ENCODE data around the gene MAGEB10. TPM values are rescaled to one million over a fixed set of nuclear protein-coding genes. Genes with fewer than 3 reads are reported as not detected.

MAGEB10 gene
- polyA plus RNA-seq, 3 donors, result not detected

DNA sequence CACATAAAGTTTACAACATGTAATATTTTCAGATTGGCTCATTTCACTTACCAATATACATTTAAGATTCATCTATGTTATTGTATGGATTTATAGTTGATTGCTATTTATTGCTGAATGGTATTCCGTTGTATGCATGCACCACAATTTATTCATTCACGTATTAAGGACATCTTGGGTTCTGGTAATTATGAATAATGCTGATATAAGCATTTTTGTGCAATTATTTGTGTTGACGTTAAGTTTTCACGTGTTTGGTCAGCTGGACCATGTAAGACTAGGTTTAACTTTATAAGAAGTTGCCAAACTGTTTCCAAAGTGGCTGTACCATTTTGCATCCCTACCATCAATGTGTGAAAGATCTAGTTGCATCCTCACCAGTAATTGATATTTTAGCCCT, 35.1 kb downstream of the MAGEB10 start:
- Histone ChIP-seq H3K4me1 (ENCODE audit: control insufficient read depth in 1 of 2, insufficient read depth in 2 of 2, low read length in 2 of 2) (no peaks in the 10 kb centered on the region), H3K9ac (ENCODE audit: insufficient read depth, low read length, poor library complexity, severe bottlenecking) (no peak overlapping the region), H3K36me3 (replicated peaks in 1 of 2; ENCODE audit: control insufficient read depth in 1 of 2, insufficient read depth in 2 of 2, low read length in 2 of 2) (no peaks in the 10 kb centered on the region), H3K27me3 (ENCODE audit: control insufficient read depth in 2 of 2, insufficient read depth in 2 of 2, low read length in 2 of 2) (no peaks in the 10 kb centered on the region), H2AFZ (ENCODE audit: insufficient read depth, low read depth, low read length, poor library complexity, severe bottlenecking) (no peak overlapping the region), H3K4me3 (replicated peaks in 1 of 3; ENCODE audit: low read depth in 2 of 3, low read length in 3 of 3) (no peak overlapping the region), H4K20me1 (ENCODE audit: insufficient read depth, low read length) (no peaks in the 10 kb centered on the region), H3K27ac (ENCODE audit: low read depth in 1 of 2, low read length in 2 of 2) (no peak overlapping the region), H3K4me2 (replicated peaks; ENCODE audit: extremely low read depth, low read length, poor library complexity, severe bottlenecking) (no peak overlapping the region), H3K9me3 (replicated peaks in 1 of 2; ENCODE audit: control insufficient read depth in 1 of 2, insufficient read depth in 1 of 2, low read length in 2 of 2) (no peaks in the 10 kb centered on the region), H3K79me2 (ENCODE audit: insufficient read depth, low read length) (no peaks in the 10 kb centered on the region)
- Mint-ChIP-seq H3K4me3 (no peak overlapping the region), H3K4me1 (no peaks in the 10 kb centered on the region), H3K36me3 (no peaks in the 10 kb centered on the region), H3K27me3 (ENCODE audit: low read depth in 3 of 3) (peaks cover 0 to 4% (median 1%) of the 10 kb centered on the region in 3 donors), H3K27ac (no peak overlapping the region), H3K9me3 (peaks cover 0 to 1% (median 0%) of the 10 kb centered on the region in 7 donors)
- TF ChIP-seq, protein P1, sequence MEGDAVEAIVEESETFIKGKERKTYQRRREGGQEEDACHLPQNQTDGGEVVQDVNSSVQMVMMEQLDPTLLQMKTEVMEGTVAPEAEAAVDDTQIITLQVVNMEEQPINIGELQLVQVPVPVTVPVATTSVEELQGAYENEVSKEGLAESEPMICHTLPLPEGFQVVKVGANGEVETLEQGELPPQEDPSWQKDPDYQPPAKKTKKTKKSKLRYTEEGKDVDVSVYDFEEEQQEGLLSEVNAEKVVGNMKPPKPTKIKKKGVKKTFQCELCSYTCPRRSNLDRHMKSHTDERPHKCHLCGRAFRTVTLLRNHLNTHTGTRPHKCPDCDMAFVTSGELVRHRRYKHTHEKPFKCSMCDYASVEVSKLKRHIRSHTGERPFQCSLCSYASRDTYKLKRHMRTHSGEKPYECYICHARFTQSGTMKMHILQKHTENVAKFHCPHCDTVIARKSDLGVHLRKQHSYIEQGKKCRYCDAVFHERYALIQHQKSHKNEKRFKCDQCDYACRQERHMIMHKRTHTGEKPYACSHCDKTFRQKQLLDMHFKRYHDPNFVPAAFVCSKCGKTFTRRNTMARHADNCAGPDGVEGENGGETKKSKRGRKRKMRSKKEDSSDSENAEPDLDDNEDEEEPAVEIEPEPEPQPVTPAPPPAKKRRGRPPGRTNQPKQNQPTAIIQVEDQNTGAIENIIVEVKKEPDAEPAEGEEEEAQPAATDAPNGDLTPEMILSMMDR (IDR thresholded peaks at IDR 0.05), result no peak
- intact Hi-C loops (cut with micrococcal nuclease), result no loop called here
- WGBS (ENCODE audit: insufficient coverage), result no CpG with 5 or more reads among the region's 4 CpGs
- no peak for DNase-seq

DNA sequence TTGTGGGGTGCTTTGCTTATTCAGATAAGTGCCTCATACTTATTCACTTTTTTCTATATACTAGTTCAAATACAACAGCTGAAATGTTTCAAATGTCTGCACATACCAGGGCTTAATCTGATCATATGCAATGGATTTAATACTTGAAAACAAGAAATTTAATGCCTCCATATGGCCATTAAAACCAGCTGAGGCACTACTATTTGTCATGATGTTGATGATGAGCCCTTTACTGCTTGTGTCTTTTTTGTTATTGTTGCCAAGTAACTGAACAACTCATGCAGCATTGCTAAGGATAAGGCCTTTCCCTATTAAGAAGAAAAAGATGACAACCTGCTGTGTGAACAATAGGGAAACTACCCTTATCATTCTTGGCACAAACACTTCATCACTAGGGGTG, 52.5 kb downstream of the MAGEB10 start:
- Histone ChIP-seq H3K9ac (ENCODE audit: insufficient read depth, low read length, poor library complexity, severe bottlenecking) (no peak overlapping the region), H2AFZ (ENCODE audit: insufficient read depth, low read depth, low read length, poor library complexity, severe bottlenecking) (no peak overlapping the region), H3K4me3 (replicated peaks in 1 of 3; ENCODE audit: low read depth in 2 of 3, low read length in 3 of 3) (no peak overlapping the region), H3K27me3 (ENCODE audit: control insufficient read depth in 2 of 2, insufficient read depth in 2 of 2, low read length in 2 of 2) (no peaks in the 10 kb centered on the region), H3K36me3 (replicated peaks in 1 of 2; ENCODE audit: control insufficient read depth in 1 of 2, insufficient read depth in 2 of 2, low read length in 2 of 2) (no peaks in the 10 kb centered on the region), H3K4me2 (replicated peaks; ENCODE audit: extremely low read depth, low read length, poor library complexity, severe bottlenecking) (no peak overlapping the region), H4K20me1 (ENCODE audit: insufficient read depth, low read length) (no peaks in the 10 kb centered on the region), H3K4me1 (ENCODE audit: control insufficient read depth in 1 of 2, insufficient read depth in 2 of 2, low read length in 2 of 2) (no peaks in the 10 kb centered on the region), H3K9me3 (replicated peaks in 1 of 2; ENCODE audit: control insufficient read depth in 1 of 2, insufficient read depth in 1 of 2, low read length in 2 of 2) (peaks cover 7 to 10% of the 10 kb centered on the region in 2 donors), H3K79me2 (ENCODE audit: insufficient read depth, low read length) (no peaks in the 10 kb centered on the region), H3K27ac (ENCODE audit: low read depth in 1 of 2, low read length in 2 of 2) (no peak overlapping the region)
- no peak overlapping the region for H3K27ac Mint-ChIP-seq
- DNase-seq, result no peak
- H3K4me3 Mint-ChIP-seq, result no peak overlapping the region
- TF ChIP-seq, protein P1 (IDR thresholded peaks at IDR 0.05), result no peak
- peaks cover 2 to 14% (median 3%) of the 10 kb centered on the region in 7 donors for H3K9me3 Mint-ChIP-seq
- intact Hi-C loops (cut with micrococcal nuclease), result no loop called here
- H3K27me3 Mint-ChIP-seq (ENCODE audit: low read depth in 3 of 3), result peaks cover 0 to 3% (median 2%) of the 10 kb centered on the region in 3 donors
- H3K4me1 Mint-ChIP-seq, result no peaks in the 10 kb centered on the region
- no peaks in the 10 kb centered on the region for H3K36me3 Mint-ChIP-seq
